ENCODE data around the gene SPATA2L. TPM values are rescaled to one million over a fixed set of nuclear protein-coding genes. Genes with fewer than 3 reads are reported as not detected.
"Not testable (repeated sequence)": the region's sequence is repeated elsewhere in the genome, so short reads cannot be mapped to it uniquely, and the experiment has no call there.

The SPATA2L gene
- total and polyA plus RNA-seq, 8 donors, result 2.4 to 13.8 (median 4.7) TPM

DNA sequence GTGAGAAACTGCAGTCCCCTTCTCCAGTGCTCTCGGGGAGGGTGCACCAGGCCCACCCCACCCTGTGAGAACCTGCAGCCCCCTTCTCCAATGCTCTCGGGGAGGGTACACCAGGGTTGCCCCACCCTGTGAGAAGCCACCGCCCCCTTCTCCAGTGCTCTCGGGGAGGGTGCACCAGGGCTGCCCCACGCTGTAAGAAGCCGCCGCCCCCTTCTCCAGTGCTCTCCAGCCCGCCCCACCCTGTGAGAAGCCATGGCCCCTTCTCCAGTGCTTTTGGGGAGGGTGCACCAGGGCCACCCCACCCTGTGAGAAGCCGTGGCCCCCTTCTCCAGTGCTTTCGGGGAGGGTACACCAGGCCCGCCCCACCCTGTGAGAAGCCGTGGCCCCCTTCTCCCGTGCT, 31.8 kb downstream of the SPATA2L start:
- H3K9me3 ChIP-seq, result no peaks in the 10 kb centered on the region
- no peak overlapping the region for H3K4me3 ChIP-seq
- no peak for TF ChIP-seq CTCF (IDR thresholded peaks at IDR 0.05)
- no peak overlapping the region for H3K27ac ChIP-seq
- H3K36me3 ChIP-seq, result no peaks in the 10 kb centered on the region
- H3K27me3 ChIP-seq, result no peaks in the 10 kb centered on the region
- H3K4me1 ChIP-seq, result peaks cover 6 to 8% of the 10 kb centered on the region in 2 donors
- intact Hi-C loops (cut with DNase I), result no loop called here
- no peak for ATAC-seq
- DNase-seq, result no peak

DNA sequence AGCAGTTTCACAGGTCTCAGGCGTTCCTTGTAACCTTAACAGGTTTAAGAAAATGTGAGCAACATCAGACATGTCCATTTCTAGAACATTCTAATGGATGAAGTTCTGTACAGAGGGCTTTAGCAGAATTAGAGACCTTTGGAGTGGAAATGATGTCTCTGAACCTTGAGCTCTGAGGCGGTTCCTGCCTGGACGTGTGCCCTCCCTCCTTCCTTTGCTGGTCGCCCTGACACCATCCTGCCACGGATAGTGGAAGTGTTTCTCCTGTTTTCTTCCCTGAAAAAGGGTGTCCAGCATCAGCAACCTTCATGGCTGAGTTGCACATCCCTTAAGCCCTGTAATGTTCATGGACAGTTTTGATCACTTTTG, 32.7 kb downstream of the SPATA2L start:
- peak; percentile 59 for ATAC-seq
- peaks cover 6 to 8% of the 10 kb centered on the region in 2 donors for H3K4me1 ChIP-seq
- peaks cover 0 to 6% of the 10 kb centered on the region in 2 donors for H3K36me3 ChIP-seq
- intact Hi-C loops (cut with DNase I), result no loop called here
- H3K9me3 ChIP-seq, result no peaks in the 10 kb centered on the region
- H3K4me3 ChIP-seq, result no peak overlapping the region
- H3K27me3 ChIP-seq, result no peaks in the 10 kb centered on the region
- peak in 1 of 4 donors; percentile 4 for DNase-seq
- H3K27ac ChIP-seq, result peak overlapping the region; percentile 46 to 74
- no peak for TF ChIP-seq CTCF (IDR thresholded peaks at IDR 0.05)

- no peak for ATAC-seq
- Histone ChIP-seq H3K4me3 (no peak overlapping the region), H3K27ac (peak overlapping the region in 1 of 2 donors; percentile 53), H3K27me3 (no peaks in the 10 kb centered on the region), H3K36me3 (peaks cover 0 to 15% of the 10 kb centered on the region in 2 donors), H3K4me1 (peaks cover 6 to 8% of the 10 kb centered on the region in 2 donors), H3K9me3 (no peaks in the 10 kb centered on the region)
- intact Hi-C loops (cut with DNase I), result no loop called here
- TF ChIP-seq CTCF (IDR thresholded peaks at IDR 0.05), result no peak
- peak in 1 of 4 donors; percentile 38 for DNase-seq
Observed at GRCh38 chr16:89667633-89668032, 33.9 kb downstream of the SPATA2L start.

DNA sequence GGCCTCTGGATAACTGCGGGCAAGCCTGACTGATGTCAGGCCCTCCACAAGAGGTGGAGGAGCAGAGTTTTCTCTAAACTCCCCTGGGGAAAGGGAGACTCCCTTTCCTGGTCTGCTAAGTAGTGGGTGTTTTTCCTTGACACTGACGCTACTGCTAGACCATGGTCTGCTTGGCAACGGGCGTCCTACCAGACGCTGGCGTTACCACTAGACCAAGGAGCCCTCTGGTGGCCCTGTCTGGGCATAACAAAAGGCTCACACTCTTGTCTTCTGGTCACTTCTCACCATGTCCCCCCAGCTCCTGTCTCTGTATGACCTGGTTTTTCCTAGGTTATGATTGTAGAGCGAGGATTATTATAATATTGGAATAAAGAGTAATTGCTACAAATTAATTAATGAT, 34.5 kb downstream of the SPATA2L start:
- H3K9me3 ChIP-seq; H3K27ac ChIP-seq; H3K4me1 ChIP-seq; ATAC-seq; H3K4me3 ChIP-seq; H3K27me3 ChIP-seq; intact Hi-C loops (cut with DNase I): not testable (repeated sequence)
- TF ChIP-seq CTCF (IDR thresholded peaks at IDR 0.05), result peak; percentile 12 to 35
- H3K36me3 ChIP-seq, result peaks cover 0 to 22% of the 10 kb centered on the region in 2 donors
- DNase-seq, result peak in 1 of 4 donors; percentile 60

GRCh38 chr16:89664238-89664637, 37.3 kb downstream of the SPATA2L start:
- intact Hi-C loops (cut with DNase I); ATAC-seq; H3K4me3 ChIP-seq; H3K27me3 ChIP-seq; H3K27ac ChIP-seq; H3K9me3 ChIP-seq: not testable (repeated sequence)
- Histone ChIP-seq H3K4me1 (peaks cover 8 to 16% of the 10 kb centered on the region in 2 donors), H3K36me3 (peaks cover 0 to 32% of the 10 kb centered on the region in 2 donors)
- peak in 1 of 4 donors; percentile 5 for DNase-seq

DNA sequence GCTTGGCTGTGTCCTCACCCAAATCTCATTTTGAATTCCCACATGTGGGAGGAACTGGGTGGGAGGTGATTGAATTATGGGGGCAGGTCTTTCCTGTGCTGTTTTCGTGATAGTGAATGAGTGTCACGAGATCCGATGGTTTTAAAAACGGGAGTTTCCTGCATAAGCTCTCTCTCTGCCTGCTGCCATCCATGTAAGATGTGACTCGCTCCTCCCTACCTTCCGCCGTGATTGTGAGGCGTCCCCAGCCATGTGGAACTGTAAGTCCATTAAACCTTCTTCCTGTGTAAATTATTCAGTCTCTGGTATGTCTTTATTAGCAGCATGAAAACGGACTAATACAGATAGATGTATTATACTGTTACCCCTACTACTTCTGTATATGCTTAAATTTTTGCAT, 40.3 kb downstream of the SPATA2L start:
- DNase-seq, result peak in 1 of 4 donors; percentile 4
- Histone ChIP-seq H3K4me1 (peaks cover 12 to 29% of the 10 kb centered on the region in 2 donors), H3K27ac (no peak overlapping the region), H3K9me3 (no peaks in the 10 kb centered on the region), H3K27me3 (no peaks in the 10 kb centered on the region), H3K4me3 (no peak overlapping the region), H3K36me3 (peaks cover 0 to 32% of the 10 kb centered on the region in 2 donors)
- TF ChIP-seq CTCF (IDR thresholded peaks at IDR 0.05), result no peak
- no peak for ATAC-seq
- intact Hi-C loops (cut with DNase I), result no loop called here
